CD4-positive, alpha-beta T cell treated with Interleukin-17A for 1 hour (primary cell): ENCODE results near the gene CBX3.
"Not testable (repeated sequence)": the region's sequence is repeated elsewhere in the genome, so short reads cannot be mapped to it uniquely, and the experiment has no call there.

Source experiments
- DNase-seq: peaks from one replicate; pipeline ENCODE4 v3.0.0-alpha.2; 2020

CBX3 gene

GRCh38 chr7:26208040-26208439, 6.5 kb downstream of the CBX3 start:
- DNase-seq: no peak

DNA sequence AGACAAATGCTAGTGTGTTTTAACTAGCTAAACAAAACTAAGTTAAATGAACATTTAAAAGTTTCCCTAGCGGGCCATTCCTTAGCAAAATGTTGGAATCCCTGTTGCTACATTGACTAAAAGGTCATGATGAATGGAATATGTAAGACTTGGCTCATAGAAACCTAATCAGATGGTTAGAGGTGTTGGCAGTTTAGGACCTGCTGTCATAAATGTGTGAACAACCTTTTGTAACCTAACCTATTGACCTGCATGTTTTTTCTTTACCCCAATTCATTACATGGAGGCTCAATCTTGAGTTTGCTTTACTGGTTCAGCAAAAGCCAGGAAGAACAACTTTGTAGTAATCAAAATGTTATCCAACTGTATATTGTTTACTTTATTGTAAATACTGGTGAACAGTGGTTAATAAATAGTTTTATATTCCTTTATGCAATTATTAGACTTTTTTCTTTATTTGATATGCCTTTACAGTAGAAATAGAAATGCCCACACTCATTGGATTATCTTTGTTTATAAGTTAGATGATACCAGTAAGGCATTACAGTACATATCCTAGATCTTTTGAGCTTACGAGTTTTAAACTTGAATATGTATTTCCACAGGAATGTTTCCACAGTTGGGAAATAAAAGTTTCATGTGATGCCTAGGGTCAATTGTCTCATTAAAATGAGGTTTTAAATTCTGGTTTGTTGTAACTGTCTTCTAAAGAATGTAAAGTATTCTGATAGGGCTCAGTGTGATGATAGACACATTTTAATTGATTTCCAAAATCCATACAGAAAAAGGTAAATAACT, 11.6 kb downstream of the CBX3 start:
- DNase-seq: no peak

- DNase-seq: no peak
These were observed 12.4 kb downstream of the CBX3 start for GRCh38 chr7:26213807-26214515.

DNA sequence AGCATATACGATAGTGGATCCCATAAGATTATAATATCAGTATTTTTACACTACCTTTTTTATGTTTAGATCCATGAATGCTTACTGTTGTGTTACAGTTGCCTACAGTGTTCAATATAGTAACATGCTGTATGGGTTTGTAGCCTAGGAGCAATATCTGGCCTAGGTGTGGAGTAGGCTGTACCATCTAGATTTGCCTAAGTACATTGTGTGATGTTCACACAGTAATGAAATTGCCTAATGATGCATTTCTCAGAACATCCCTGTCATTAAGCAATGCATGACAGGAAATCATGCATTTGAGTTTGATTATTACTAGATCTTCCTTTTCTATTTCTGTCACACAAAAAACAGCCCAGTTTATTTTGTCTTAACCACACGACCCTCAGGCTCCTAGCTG, 14.5 kb downstream of the CBX3 start:
- DNase-seq: no peak

DNA sequence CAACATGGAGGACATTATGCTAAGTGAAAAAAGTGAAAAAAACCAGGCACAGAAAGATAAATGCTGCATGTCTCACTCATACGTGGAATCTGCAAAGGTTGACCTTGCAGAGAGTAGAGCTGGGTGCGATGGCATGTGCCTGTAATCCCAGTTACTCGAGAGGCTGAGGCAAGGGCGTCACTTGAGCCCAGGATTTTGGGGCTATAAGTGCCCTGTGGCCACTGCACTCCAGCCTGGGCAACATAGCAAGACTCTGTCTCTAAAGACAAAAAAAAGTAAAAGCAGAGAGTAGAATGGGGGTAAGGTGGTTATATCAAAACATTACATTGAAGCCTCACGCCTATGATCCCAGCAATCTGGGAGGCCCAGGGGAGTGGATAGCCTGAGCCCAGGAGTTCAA, 22.8 kb downstream of the CBX3 start:
- DNase-seq: no peak

GRCh38 chr7:26227987-26228386, 26.4 kb downstream of the CBX3 start:
- no peak for DNase-seq

DNA sequence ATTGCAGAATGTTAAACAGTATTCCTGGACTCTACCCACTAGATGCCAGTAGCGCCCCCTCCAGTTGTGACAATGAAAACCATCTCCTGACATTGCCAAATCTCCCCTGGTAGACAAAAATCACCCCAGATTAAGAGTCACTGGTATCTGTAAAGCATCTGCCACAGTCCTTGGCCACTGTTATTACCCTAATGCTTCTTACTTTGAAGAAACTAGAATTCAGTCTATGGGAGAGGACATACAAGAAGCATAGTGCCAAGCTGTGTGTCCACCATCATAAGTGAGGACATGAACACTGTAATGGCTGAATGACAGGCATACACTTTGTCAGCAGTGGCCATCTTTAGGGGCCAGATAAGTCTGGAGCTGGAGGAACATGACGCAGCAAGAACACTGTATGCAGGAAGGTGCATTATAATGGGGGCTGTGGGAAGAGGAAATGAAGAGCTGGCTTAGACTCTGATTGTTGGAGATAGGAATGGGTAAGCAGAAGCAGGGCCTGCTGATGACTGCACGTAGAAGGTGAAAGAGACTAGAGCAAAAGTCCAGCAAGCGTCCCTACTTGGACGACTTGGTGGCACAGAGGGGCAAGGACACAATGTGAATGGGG, 32.5 kb downstream of the CBX3 start:
- no peak for DNase-seq

DNA sequence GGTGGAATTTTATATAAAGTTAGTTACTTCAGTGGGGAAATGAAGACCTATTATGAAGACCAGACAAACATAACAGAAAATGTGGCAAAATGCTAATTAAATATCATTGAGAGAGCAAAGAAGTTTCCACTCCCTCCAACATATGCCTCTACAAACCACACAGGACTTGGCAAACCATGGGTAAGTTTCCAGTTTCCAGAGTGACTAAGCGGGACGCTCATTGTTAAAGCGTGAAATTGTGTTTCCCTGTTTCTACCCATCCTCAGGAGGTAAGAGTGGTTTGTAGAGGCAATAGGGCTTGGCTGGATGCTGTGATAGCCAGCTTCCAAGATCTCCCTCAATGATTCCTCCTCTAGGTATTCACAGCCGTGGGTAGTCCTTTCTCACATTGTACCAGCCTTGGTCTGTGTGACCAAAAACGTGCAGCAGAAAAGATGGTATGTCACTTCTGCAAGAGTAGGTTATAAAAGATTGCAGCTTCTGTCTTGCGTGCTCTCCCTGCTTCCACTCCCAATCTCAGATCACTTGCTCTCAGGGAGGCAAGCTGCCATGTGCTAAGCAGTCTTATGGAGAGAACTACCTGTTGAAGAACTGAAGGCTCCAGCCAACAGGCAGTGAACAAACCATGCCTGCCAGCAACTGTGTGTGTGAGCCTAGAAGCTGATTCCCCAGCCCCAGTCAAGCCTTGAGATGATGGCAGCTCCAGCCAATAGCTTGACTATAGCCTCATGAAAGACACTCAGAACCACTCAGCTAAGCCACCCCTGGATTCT, 35.7 kb downstream of the CBX3 start:
- DNase-seq: no peak

DNA sequence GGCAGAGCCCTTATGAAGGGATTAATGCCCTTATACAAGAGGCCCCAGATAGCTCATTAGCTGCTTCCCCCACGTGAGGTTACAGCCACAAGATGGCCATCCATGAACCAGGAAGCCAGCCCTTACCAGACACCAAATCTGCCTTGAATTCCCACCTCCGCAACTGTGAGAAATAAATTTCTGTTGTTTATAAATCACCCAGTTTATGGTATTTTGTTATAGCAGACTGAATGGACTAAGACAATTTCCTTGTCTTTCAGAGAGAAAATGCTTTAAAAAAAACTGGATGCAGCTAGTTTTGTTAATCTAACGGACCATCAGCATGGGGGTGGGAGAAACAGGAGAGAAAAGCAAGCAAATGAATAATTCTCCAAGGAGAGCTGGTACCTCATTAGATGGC, 36.5 kb downstream of the CBX3 start:
- no peak for DNase-seq

DNA sequence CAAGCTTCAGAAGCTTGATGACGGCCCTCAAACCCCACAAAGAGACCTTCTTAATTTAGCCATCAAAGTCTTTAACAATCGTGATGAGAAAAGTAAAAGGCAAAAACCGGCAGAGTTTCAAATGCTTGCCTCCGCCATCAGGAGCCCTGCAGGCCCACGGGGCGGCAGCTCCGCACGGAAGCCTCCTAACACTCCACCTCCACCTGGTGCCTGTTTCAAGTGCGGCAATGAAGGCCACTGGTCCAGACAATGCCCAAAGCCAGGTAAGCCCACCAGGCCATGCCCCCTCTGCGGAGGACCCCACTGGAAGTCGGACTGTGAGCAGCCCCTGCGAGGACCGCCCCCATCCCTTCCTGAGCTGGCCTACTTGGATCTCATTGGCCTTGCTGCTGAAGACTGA, 43.6 kb downstream of the CBX3 start:
- DNase-seq: no peak

DNA sequence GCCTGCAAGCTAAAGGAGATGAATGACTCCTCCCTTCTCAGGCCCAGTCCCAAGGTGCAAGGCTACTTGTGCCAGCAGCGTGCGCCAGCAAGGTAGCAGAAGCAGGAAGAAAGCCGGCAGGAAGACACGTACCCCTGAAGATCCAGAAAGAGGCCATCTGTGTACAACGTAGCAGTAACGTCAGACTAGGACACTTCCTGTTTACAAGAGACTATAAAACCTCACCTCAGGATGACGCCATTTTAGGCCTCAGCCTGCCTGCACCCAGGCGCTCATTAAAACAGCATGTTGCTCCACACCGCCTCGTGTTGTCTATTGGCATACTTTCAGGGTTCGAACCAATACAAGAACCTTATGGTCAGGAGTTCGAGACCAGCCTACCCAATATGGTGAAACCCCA, 48.7 kb downstream of the CBX3 start:
- no peak for DNase-seq

GRCh38 chr7:26261866-26262265, 60.3 kb downstream of the CBX3 start:
- not testable (repeated sequence) for DNase-seq
